HG03139 (cell line): Measurements from ENCODE around the gene DAP.
A peak's percentile ranks its signal among the peaks of the same experiment; 100 is the strongest.
"Not testable (repeated sequence)": the region's sequence is repeated elsewhere in the genome, so short reads cannot be mapped to it uniquely, and the experiment has no call there.

Experiments used
- ATAC-seq: cut with Tn5 transposase; IDR thresholded peaks from one replicate; pipeline ENCODE4 v1.9.1; 2021; ENCODE audit not compliant: unreplicated experiment

DAP gene

DNA sequence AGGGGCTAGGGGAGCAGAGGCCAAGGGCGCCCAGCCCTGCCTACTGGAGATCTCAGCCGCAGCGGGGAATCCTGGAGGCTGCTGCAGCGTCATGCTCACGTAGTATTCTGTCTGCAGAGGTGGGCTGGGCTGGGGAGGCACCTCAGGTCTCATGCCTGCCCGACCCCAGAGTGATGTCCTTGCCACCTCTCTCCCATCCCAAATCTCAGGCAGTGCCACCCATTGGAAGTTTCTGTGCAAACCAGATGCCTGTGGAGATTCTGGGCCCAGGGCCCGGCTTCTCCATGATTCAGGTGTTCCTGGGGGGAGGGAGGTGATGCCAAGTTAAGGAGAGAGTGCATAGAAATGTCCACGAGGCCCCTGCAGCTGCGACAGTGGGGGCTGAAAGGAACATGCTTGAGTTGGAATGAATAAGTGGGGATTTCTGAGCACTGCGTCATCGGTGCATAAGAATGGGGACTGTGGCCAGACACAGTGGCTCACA lies 125.1 kb downstream of the DAP start:
- ATAC-seq, result no peak

DNA sequence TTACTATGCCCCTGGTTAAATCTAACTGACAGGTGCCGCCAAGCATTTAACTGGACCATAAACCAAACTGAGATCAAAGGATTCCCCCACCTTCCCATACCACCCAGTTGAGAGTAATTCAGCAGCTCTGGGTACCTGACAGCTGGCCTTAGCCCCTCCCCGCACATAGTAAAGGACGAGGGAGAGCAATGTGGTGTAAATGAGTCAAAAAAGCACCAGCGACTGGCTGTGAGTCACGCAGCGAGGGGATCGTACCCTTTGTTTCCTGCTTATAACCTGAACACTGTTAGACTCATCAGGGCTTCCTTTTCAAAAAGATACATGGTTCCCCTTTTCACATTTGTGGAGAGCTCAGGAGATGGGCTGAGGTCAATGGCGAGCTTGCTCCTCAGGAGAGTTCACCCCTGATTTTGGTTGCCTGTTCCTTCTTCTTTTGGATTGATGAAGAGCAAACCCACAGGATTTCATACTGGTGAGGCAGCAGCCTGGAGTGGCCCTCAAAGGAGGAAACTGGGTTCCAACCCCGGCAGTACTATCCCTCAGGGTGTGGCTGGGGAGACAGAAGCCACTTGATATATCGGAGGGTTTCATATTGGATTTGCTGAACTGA lies 125.7 kb downstream of the DAP start:
- ATAC-seq, result peak; percentile 73

DNA sequence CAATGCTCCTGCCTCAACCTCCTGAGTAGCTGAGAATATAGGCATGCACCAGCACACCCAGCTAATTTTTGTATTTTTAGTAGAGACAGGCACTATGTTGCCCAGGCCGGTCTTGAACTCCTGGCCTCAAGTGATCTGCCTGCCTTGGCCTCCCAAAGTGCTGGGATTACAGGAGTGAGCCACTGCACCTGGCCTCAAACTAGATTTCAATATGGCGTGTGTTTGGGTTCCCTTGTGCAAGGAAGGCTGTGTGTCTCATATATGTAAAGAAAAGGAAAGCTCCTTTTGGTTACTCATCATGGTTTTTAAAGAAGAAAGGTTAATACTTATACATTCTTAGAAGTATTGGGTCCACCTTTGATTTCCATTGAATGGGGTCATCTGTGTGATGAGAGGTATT lies 126.5 kb downstream of the DAP start:
- ATAC-seq, result no peak

DNA sequence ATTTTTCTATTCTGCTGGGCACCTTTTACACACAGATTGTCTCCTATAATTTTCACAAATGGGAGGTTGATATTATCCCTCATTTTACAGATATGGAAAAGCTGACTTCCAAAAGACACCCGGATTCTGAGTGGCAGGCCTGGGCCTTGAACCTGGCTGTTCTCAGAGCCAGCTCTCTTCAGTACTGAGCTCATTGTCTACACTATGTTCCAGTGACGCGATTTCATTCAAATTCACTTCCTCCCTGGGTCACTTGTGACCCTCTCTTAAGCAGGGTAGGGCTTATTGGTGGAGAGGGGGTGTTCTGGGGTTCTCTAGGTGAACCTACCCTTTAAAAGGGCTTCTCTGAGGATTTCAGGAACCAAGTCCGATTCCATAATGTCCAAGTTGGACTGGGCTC lies 127.0 kb downstream of the DAP start:
- no peak for ATAC-seq

DNA sequence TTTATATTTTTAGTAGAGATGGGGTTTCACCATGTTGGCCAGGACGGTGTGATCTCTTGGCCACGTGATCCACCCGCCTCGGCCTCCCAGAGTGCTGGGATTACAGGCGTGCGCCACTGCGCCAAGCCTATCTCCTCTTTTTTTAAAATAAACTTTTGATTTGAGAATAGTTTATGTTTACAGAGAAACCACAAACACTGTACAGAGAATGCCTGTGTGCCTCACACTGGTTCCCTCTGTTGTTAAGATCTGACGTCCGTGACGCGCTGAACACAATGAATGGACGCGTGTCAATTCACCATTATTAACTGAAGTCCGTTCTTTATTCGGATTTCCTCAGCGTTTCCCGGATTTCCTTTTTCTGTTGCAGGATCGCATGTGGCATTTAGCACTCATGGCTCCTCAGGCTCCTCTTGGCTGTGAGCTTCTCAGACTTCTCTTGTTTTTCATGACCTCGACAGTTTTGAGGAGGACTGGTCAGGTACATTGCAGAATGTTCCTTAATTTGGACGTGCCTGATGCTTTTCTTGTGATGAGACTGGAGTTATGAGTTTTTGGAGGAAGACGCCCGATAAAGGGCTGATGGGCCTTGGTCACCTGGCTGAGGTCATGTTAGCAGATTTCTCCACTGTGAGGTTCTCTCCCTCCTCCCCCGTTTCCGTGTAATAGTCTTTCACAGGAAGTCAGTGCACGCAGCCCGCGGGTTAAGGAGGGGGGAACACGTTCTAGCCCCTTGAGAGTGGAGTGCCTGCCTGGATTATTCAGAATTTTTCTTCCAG lies 127.6 kb downstream of the DAP start:
- ATAC-seq, result no peak

DNA sequence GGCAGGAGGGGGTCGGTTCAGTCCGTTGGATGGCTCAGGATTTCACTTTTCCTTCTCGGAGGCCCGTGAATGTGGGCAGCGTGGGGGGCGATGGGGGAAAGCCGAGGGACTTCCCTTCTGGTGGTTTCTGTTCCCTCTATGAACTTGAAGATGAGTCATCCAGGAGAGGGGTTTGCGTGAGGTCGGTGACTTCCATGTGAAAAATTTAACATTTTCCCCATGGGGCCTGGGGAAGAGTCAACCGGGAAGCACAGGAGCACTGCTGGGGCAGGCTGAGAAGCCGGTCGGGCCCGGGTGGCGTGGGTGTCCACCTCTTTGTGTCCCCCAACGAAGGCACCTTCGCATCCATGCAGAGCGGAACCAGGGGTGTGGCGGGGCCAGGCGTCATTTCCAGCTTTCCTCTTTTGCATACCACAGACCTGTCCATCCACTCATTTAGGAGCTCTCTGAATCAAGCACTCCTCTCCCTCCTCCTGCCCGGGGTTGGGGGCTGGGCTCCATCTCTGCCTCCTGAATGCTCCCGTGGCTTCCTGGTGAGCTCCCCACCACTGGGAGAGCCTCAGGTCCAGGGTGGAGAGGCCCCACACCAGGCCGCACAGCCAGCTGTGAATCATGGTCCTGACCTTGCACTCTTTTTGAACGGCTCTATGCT lies 128.8 kb downstream of the DAP start:
- ATAC-seq, result peak; percentile 37

DNA sequence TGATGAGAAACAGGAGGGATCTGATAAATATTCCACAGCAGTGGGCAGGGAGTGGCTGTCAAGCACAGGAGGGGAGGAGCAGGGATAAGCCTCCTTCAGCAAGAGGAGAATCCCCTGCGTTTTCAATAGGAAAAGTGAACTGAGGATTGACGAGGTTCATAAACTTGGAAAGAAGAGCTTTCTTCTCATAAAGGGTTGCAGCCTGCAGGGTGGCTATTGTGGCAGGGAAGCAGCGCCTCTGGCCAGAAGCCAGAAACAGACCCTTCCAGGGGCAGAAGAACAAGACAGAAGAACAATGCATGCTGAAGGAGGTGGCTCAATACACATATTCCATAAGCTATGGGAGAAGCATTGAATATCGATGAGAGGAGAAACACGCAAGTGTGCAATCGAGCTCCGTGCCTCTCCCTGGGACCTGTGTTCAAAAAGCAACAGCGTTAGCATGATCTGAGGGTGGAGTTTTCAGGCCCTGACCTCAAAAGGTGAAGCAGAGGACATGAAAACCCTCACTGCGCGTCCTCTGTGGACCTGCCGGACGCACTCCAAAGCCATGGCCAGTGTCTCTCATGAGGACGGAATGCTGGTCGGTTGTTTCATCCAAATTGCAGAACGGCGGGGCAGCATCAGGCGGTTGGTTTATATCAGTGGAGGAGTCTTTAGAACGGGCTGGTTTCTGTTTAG lies 129.6 kb downstream of the DAP start:
- ATAC-seq, result peak; percentile 6

DNA sequence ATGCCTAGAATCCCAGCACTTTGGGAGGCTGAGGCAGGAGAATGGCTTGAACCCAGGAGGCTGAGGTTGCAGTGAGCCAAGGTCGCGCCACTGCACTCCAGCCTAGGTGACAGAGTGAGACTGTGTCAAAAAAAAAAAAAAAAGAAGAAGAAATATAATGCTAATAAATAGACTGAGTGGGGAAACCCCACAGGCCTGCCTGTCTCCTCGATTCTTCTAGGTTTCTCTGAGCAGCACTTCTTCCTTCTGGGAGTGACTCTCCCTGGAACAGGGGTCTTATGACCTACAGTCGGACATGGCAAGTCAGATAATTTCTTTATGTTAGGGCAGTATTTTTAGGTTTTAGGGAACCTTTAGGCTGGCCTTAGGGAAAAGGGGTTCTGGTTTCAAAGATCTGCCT lies 130.3 kb downstream of the DAP start:
- not testable (repeated sequence) for ATAC-seq

DNA sequence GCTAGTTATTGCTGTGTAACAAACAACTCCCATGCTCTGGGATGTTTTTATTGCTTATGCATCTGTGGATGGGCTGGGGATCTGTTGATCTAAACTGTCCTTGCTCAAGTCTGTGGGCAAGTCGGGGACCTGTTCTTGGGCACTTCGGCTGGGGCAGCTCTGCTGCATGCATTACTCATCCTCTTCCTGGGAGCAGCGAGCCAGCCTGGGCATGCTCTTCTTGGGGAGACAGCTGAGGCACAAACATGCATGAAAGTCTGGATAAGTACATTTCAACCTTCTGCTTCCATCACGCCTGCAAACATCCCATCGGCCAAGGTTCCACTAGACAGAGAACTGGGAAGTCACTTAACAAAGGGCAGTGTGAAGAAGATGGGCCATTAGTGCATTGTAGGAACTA lies 130.9 kb downstream of the DAP start:
- no peak for ATAC-seq

DNA sequence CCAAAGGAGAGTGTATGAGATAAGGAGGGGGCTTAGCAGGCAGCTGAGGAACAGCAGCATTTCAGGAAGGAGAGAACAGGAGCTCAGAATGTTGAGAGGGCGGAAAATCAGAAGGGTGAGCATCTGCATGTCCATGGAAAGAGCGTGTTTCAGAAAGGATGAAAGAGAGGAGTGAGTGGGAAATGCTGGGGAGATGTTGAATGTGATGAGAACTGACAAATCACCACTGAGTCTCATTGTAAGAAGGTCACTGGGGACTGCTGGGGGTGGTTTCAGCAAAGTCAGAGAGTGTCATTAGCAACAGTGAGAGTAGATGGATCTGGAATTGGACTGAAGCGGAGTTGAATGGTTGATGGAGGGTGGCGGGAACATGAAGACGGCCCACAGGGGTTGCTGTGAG lies 131.4 kb downstream of the DAP start:
- ATAC-seq, result no peak
